Ovary (tissue), 9 donors: ENCODE data around the gene ISG20L2. TPM values are rescaled to one million over a fixed set of nuclear protein-coding genes. Genes with fewer than 3 reads are reported as not detected.

Source experiments
- DNase-seq, 5 donors: peaks; one replicate each; pipeline ENCODE4 v3.0.0-alpha.2; 2019 to 2020
- H3K27ac ChIP-seq, 2 donors: fragments of 200-600 bp; one replicate each; pipeline versions ENCODE4 v1.5.1 to v1.8.0; 2019 to 2022
- H3K27me3 ChIP-seq: fragments of 200-600 bp; one replicate; pipeline ENCODE4 v1.8.0; 2022
- H3K36me3 ChIP-seq: fragments of 200-600 bp; sonication (generic); one replicate; pipeline ENCODE4 v1.5.1; 2019
- H3K4me1 ChIP-seq: one replicate; pipeline ENCODE4 v1.8.1; 2013; ENCODE audit warnings: mild to moderate bottlenecking, moderate library complexity; ENCODE audit not compliant: insufficient read depth
- H3K4me3 ChIP-seq: fragments of 200-600 bp; sonication (generic); one replicate; pipeline ENCODE4 v1.5.1; 2017
- H3K9me3 ChIP-seq, 2 donors: fragments of 200-600 bp in 1 of 2; sonication (generic) in 1 of 2; one replicate each; pipeline versions ENCODE4 v1.5.1 to v1.8.1; 2013 to 2019; ENCODE audit warnings: mild to moderate bottlenecking in 1 of 2, moderate library complexity in 1 of 2
- EP300 ChIP-seq: sonication (generic); formaldehyde crosslinking; IDR thresholded peaks from one replicate; pipeline ENCODE4 v1.6.1; 2017; ENCODE audit warnings: antibody characterized with exemption
- POLR2A ChIP-seq: fragments of 450-650 bp; IDR thresholded peaks from one replicate; pipeline ENCODE4 v1.6.1; 2017; ENCODE audit warnings: antibody characterized with exemption, mild to moderate bottlenecking, moderate library complexity
- WGBS, 3 donors: extraction: QIAGEN DNeasy Blood & Tissue Kit in 1 of 3; methylation state at CpG; one replicate each; pipeline versions ENCODE4 v1.1.5 to v1.1.7; 2013 to 2017; 5-methylcytosine and 5-hydroxymethylcytosine counted together
- intact Hi-C, 4 donors: fragments of 100-400 bp; cut with DNase I; formaldehyde crosslinking; loops; one replicate each; pipeline versions ENCODE4 v1.11.0 to v1.15.1; 2022 to 2023
- polyA plus RNA-seq, 2 donors: library from polyadenylated mRNA; stranded (reverse); fragments of 200-250 nt in 1 of 2; fragments of 350-450 nt in 1 of 2; fragmentation: Illumina TruSeq in 1 of 2; extraction: RNeasy Lipid Tissue Mini Kit (QIAGEN cat#74804) in 1 of 2; gene quantifications; one replicate each; pipeline ENCODE4 v1.2.3, GENCODE V29; 2013 to 2014
- total RNA-seq, 7 donors: library from RNA; depleted of rRNA in 2 of 7; stranded (reverse); fragments of >200 nt in 2 of 7; fragmentation: NEBNext Ultra II Directional in 3 of 7; extraction: Animal tissue kit (Norgen Biotek cat#: 25700) in 3 of 7; gene quantifications; one replicate each; pipeline versions ENCODE4 v1.1.0 to v1.2.4, GENCODE V29; 2016 to 2023
- TF ChIP-seq, protein P1 (sequence below), 3 donors: fragments of 450-650 bp in 2 of 3; fragments of 200-600 bp in 1 of 3; IDR thresholded peaks; one replicate each; pipeline versions ENCODE4 v1.5.1 to v1.8.0; 2016 to 2022; ENCODE audit warnings: antibody characterized with exemption in 3 of 3, mild to moderate bottlenecking in 1 of 3
- donor health status: DM: no; HTN: no; CAD: no; lungs with moderate emphysema.
- donor health status: DM: no; HTN: no; CAD: no.
- donor health status: Bipolar disorder and iron deficiency.
- donor health status: DM: yes; HTN: yes; CAD: no.
- donor health status: DM: no; HTN: no; CAD: no.
- donor health status: DM: yes; HTN: yes; CAD: no.

Gene ISG20L2
- total and polyA plus RNA-seq, 9 donors, result 11.7 to 58.7 (median 26.1) TPM

DNA sequence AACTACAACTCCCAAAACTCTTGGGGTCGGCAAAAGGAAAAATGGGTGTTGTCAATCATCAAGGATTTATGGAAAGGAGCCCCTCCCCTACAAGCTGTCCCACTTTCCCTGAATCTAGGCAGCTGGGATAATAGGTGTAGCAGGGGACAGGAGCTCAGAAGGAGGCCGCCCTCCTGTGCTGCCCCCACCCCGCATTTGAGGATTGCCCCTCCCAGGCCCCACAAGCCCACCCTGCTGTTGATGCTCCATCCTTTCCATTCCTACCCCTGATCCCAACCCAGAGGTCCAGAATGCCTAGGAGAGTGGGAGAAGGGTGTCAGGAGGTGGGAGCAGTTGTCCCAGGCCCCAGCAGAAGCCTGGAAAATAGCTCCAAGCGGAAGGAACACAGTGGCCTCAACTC lies 14.2 kb upstream of the ISG20L2 start:
- H3K36me3 ChIP-seq, result no peaks in the 10 kb centered on the region
- H3K9me3 ChIP-seq, result no peaks in the 10 kb centered on the region
- no peaks in the 10 kb centered on the region for H3K27me3 ChIP-seq
- peaks cover 12% of the 10 kb centered on the region for H3K4me1 ChIP-seq
- no peak for DNase-seq
- no peak overlapping the region for H3K27ac ChIP-seq
- H3K4me3 ChIP-seq, result no peak overlapping the region
- WGBS, 3 donors, result 86 to 95% (median 89%) methylated on average over 4 of the region's 4 CpGs
- TF ChIP-seq POLR2A (no peak), EP300 (no peak)
- TF ChIP-seq, protein P1, sequence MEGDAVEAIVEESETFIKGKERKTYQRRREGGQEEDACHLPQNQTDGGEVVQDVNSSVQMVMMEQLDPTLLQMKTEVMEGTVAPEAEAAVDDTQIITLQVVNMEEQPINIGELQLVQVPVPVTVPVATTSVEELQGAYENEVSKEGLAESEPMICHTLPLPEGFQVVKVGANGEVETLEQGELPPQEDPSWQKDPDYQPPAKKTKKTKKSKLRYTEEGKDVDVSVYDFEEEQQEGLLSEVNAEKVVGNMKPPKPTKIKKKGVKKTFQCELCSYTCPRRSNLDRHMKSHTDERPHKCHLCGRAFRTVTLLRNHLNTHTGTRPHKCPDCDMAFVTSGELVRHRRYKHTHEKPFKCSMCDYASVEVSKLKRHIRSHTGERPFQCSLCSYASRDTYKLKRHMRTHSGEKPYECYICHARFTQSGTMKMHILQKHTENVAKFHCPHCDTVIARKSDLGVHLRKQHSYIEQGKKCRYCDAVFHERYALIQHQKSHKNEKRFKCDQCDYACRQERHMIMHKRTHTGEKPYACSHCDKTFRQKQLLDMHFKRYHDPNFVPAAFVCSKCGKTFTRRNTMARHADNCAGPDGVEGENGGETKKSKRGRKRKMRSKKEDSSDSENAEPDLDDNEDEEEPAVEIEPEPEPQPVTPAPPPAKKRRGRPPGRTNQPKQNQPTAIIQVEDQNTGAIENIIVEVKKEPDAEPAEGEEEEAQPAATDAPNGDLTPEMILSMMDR (IDR thresholded peaks at IDR 0.05), result no peak
- intact Hi-C loops, result no loop called here

DNA sequence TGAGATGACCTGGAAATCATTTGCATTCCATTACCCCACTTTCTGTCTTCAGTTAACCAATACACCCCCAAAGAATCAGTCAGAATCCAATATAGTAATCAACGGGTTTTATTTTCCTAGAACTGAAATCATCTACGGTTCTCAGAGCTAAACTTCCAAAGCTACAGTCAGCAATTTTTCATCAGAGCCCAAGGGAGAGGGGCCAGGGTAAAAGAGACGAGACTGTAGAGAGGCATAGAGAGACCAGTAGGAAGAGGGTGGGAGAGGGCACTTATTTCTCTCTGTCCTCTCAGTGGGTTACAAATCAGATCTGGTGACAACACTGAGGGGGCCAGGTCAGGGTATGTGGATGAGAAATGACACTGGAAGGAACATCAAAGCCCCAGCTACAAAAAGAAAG lies 13.5 kb upstream of the ISG20L2 start:
- Histone ChIP-seq H3K27me3 (no peaks in the 10 kb centered on the region), H3K4me1 (peaks cover 8% of the 10 kb centered on the region), H3K36me3 (no peaks in the 10 kb centered on the region), H3K27ac (no peak overlapping the region), H3K4me3 (no peak overlapping the region), H3K9me3 (no peaks in the 10 kb centered on the region)
- no peak for DNase-seq
- 70 to 89% (median 76%) methylated on average over 3 of the region's 3 CpGs for WGBS, 3 donors
- intact Hi-C loops, result no loop called here
- TF ChIP-seq, protein P1 (IDR thresholded peaks at IDR 0.05), result no peak
- TF ChIP-seq EP300 (no peak), POLR2A (no peak)

DNA sequence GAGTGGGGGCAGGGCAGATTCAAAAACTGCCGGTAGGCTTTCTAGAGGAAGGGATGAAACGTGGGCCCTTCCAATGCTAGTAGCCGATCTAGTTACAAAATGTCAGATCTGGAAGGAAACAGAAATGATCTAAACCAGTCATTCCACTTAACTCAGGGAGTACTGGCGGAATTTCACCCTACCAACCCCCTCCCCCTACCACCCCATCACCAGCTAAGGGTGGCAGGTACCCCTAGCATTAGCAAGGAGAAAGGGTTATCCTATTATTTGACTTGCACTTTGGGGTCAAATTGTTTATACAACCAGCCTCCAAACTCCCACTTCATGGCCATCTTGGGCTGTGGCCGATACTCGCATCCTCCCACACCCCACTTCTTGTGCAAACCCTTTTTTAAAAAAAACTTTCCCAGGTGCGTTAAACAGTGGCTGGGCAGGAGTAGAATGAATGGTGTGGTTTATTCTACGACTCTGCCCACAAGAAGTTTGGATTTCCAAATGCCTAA lies 13.0 kb upstream of the ISG20L2 start:
- DNase-seq, result no peak
- Histone ChIP-seq H3K27me3 (no peaks in the 10 kb centered on the region), H3K36me3 (no peaks in the 10 kb centered on the region), H3K27ac (peak overlapping the region; percentile 13 to 83), H3K4me3 (peak overlapping the region; percentile 25), H3K4me1 (peaks cover 8% of the 10 kb centered on the region), H3K9me3 (no peaks in the 10 kb centered on the region)
- TF ChIP-seq POLR2A (no peak), EP300 (no peak)
- TF ChIP-seq, protein P1 (IDR thresholded peaks at IDR 0.05), result no peak
- intact Hi-C loops, result loop anchor here in 2 of 4 donors (1.0 to 2.0 kb wide), 2 partner anchors 13 to 25 kb away; partner anchors contain the start of genes ISG20L2 (in 1 of the 2), METTL25B (in 1 of the 2) and PRCC (in 1 of the 2)
- 42 to 49% (median 47%) methylated on average over 8 of the region's 8 CpGs for WGBS, 3 donors

DNA sequence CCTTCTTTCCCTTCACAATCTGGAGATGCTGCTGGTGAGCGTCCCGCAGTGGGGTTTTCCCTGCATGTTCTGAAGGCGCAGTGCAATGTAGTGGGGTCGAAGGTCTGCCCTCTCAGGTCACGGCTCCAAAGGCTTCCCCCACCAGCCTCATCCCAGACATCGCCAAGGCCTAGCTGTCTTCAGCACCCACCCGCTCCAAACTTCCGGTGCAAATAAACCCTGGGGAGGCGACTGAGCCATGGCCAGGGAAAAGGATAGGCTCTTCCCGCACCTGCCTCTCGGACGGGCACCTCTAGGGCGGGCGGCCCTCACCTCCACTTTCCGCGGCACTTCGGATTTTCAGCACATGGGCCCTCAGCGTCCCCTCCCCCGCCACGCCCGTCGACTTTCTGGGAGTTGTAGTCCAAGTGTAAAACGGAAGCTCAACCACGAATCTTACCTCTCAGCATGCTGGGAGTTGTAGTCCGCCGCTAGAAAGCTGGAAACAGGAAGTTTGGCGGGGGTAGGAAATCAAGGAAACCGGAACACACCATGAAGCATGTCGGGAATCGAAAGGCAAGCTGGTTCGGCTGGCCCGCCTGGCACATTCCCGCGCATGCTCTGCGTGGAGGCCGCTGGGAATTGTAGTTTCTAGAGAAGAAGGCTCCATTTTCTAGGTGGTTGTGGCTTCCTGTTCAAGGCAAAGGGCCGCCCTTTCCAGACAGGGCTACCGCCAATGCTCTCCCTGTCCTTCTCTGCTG lies 12.3 kb upstream of the ISG20L2 start, which contains the start of gene MRPL24:
Gene MRPL24, minus strand, starts transcription at position 348 of the 740 bp plus-strand sequence. CDS start 2,384 bp downstream, outside the sequence.
- 0 to 1% (median 0%) methylated on average over 38 of the region's 38 CpGs for WGBS, 3 donors
- no peaks in the 10 kb centered on the region for H3K9me3 ChIP-seq
- peak within 1 kb of the TSS; percentile 74 for H3K4me3 ChIP-seq
- intact Hi-C loops, result loop anchor here in 2 of 4 donors (1.0 to 2.0 kb wide), 2 partner anchors 13 to 26 kb away; partner anchors contain the start of genes ISG20L2 (in 1 of the 2), METTL25B (in 1 of the 2) and PRCC (in 1 of the 2)
- H3K27me3 ChIP-seq, result no peaks in the 10 kb centered on the region
- TF ChIP-seq POLR2A (peak; percentile 35), EP300 (peak; percentile 39)
- TF ChIP-seq, protein P1 (IDR thresholded peaks at IDR 0.05), result no peak
- peak within 1 kb of the TSS; percentile 13 to 83 for H3K27ac ChIP-seq
- H3K36me3 ChIP-seq, result no peaks in the 10 kb centered on the region
- peak; percentile 96 to 98 (median 97) for DNase-seq
- H3K4me1 ChIP-seq, result peaks cover 4% of the 10 kb centered on the region
